ENCODE measurements around the gene PPP1R9A. TPM values are rescaled to one million over a fixed set of nuclear protein-coding genes. Genes with fewer than 3 reads are reported as not detected.

The PPP1R9A gene
- polyA plus RNA-seq, 3 donors: not detected

- TF ChIP-seq, protein P1, sequence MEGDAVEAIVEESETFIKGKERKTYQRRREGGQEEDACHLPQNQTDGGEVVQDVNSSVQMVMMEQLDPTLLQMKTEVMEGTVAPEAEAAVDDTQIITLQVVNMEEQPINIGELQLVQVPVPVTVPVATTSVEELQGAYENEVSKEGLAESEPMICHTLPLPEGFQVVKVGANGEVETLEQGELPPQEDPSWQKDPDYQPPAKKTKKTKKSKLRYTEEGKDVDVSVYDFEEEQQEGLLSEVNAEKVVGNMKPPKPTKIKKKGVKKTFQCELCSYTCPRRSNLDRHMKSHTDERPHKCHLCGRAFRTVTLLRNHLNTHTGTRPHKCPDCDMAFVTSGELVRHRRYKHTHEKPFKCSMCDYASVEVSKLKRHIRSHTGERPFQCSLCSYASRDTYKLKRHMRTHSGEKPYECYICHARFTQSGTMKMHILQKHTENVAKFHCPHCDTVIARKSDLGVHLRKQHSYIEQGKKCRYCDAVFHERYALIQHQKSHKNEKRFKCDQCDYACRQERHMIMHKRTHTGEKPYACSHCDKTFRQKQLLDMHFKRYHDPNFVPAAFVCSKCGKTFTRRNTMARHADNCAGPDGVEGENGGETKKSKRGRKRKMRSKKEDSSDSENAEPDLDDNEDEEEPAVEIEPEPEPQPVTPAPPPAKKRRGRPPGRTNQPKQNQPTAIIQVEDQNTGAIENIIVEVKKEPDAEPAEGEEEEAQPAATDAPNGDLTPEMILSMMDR (IDR thresholded peaks at IDR 0.05): no peak
- H3K36me3 Mint-ChIP-seq: no peaks in the 10 kb centered on the region
These were observed 121.3 kb downstream of the PPP1R9A start for GRCh38 chr7:95028683-95029082.

GRCh38 chr7:95035295-95035694 is 127.9 kb downstream of the PPP1R9A start:
- H3K27me3 ChIP-seq (ENCODE audit: control insufficient read depth in 2 of 2, insufficient read depth in 2 of 2, low read length in 2 of 2): no peaks in the 10 kb centered on the region
- H3K36me3 ChIP-seq (replicated peaks in 1 of 2; ENCODE audit: control insufficient read depth in 1 of 2, insufficient read depth in 2 of 2, low read length in 2 of 2): no peaks in the 10 kb centered on the region
- no peaks in the 10 kb centered on the region for H4K20me1 ChIP-seq (ENCODE audit: insufficient read depth, low read length)
- H3K27ac ChIP-seq (ENCODE audit: low read depth in 1 of 2, low read length in 2 of 2): no peak overlapping the region
- no peak overlapping the region for H3K4me3 ChIP-seq (replicated peaks in 1 of 3; ENCODE audit: low read depth in 2 of 3, low read length in 3 of 3)
- H3K4me3 Mint-ChIP-seq: no peak overlapping the region
- H3K36me3 Mint-ChIP-seq: no peaks in the 10 kb centered on the region
- no peak overlapping the region for H3K27ac Mint-ChIP-seq
- intact Hi-C loops (cut with micrococcal nuclease): no loop called here
- peaks cover 0 to 3% (median 0%) of the 10 kb centered on the region in 7 donors for H3K9me3 Mint-ChIP-seq
- H3K4me1 Mint-ChIP-seq: no peaks in the 10 kb centered on the region
- no peaks in the 10 kb centered on the region for H3K9me3 ChIP-seq (replicated peaks in 1 of 2; ENCODE audit: control insufficient read depth in 1 of 2, insufficient read depth in 1 of 2, low read length in 2 of 2)
- no peak for DNase-seq
- no peaks in the 10 kb centered on the region for H3K27me3 Mint-ChIP-seq (ENCODE audit: low read depth in 3 of 3)
- H3K4me2 ChIP-seq (replicated peaks; ENCODE audit: extremely low read depth, low read length, poor library complexity, severe bottlenecking): no peak overlapping the region
- H3K79me2 ChIP-seq (ENCODE audit: insufficient read depth, low read length): no peaks in the 10 kb centered on the region
- H3K4me1 ChIP-seq (ENCODE audit: control insufficient read depth in 1 of 2, insufficient read depth in 2 of 2, low read length in 2 of 2): no peaks in the 10 kb centered on the region
- TF ChIP-seq, protein P1 (IDR thresholded peaks at IDR 0.05): no peak
- H2AFZ ChIP-seq (ENCODE audit: insufficient read depth, low read depth, low read length, poor library complexity, severe bottlenecking): no peak overlapping the region
- H3K9ac ChIP-seq (ENCODE audit: insufficient read depth, low read length, poor library complexity, severe bottlenecking): no peak overlapping the region

More at GRCh38 chr7:95028683-95029082, 121.3 kb downstream of the PPP1R9A start:
- DNase-seq: no peak
- H3K4me3 ChIP-seq (replicated peaks in 1 of 3; ENCODE audit: low read depth in 2 of 3, low read length in 3 of 3): no peak overlapping the region
- Mint-ChIP-seq H3K27me3 (ENCODE audit: low read depth in 3 of 3) (no peaks in the 10 kb centered on the region), H3K27ac (no peak overlapping the region), H3K4me3 (no peak overlapping the region), H3K9me3 (peaks cover 6 to 30% (median 12%) of the 10 kb centered on the region in 7 donors), H3K4me1 (no peaks in the 10 kb centered on the region)
- H3K4me2 ChIP-seq (replicated peaks; ENCODE audit: extremely low read depth, low read length, poor library complexity, severe bottlenecking): no peak overlapping the region
- intact Hi-C loops (cut with micrococcal nuclease): no loop called here
- no peak overlapping the region for H2AFZ ChIP-seq (ENCODE audit: insufficient read depth, low read depth, low read length, poor library complexity, severe bottlenecking)
- H3K27ac ChIP-seq (ENCODE audit: low read depth in 1 of 2, low read length in 2 of 2): no peak overlapping the region
- no peak overlapping the region for H3K9ac ChIP-seq (ENCODE audit: insufficient read depth, low read length, poor library complexity, severe bottlenecking)
- no peaks in the 10 kb centered on the region for H3K4me1 ChIP-seq (ENCODE audit: control insufficient read depth in 1 of 2, insufficient read depth in 2 of 2, low read length in 2 of 2)
- no peaks in the 10 kb centered on the region for H3K27me3 ChIP-seq (ENCODE audit: control insufficient read depth in 2 of 2, insufficient read depth in 2 of 2, low read length in 2 of 2)
- peaks cover 3 to 18% of the 10 kb centered on the region in 2 donors for H3K9me3 ChIP-seq (replicated peaks in 1 of 2; ENCODE audit: control insufficient read depth in 1 of 2, insufficient read depth in 1 of 2, low read length in 2 of 2)
- H4K20me1 ChIP-seq (ENCODE audit: insufficient read depth, low read length): no peaks in the 10 kb centered on the region
- H3K79me2 ChIP-seq (ENCODE audit: insufficient read depth, low read length): no peaks in the 10 kb centered on the region
- no peaks in the 10 kb centered on the region for H3K36me3 ChIP-seq (replicated peaks in 1 of 2; ENCODE audit: control insufficient read depth in 1 of 2, insufficient read depth in 2 of 2, low read length in 2 of 2)
- no CpG with 5 or more reads among the region's 1 CpG for WGBS (ENCODE audit: insufficient coverage)
